H1 (cell line): ENCODE data around the gene HPD.
"Not testable (repeated sequence)": the region's sequence is repeated elsewhere in the genome, so short reads cannot be mapped to it uniquely, and the experiment has no call there.

Experiments
- BACH1 ChIP-seq: IDR thresholded peaks from 2 replicates; pipeline ENCODE4 v1.6.1; 2012; ENCODE audit warnings: low read length, improper control_type of control experiment
- BRCA1 ChIP-seq: IDR thresholded peaks from 2 replicates; pipeline ENCODE4 v1.6.1; 2012; ENCODE audit warnings: low read depth, low read length, improper control_type of control experiment
- CTCF ChIP-seq, 3 experiments: IDR thresholded peaks; 1 replicate in 2 of 3; 2 replicates in 1 of 3; pipeline versions ENCODE4 v1.5.1 to v1.6.1; 2011; ENCODE audit warnings: low read length in 3 of 3, mild to moderate bottlenecking in 3 of 3, inconsistent platforms in 2 of 3, low read depth in 1 of 3, moderate library complexity in 1 of 3; ENCODE audit not compliant: insufficient read depth in 1 of 3; ENCODE audit errors: control extremely low read depth in 1 of 3
- EZH2 ChIP-seq: fragments of 200-600 bp; sonication (generic); IDR thresholded peaks from 2 replicates; pipeline ENCODE4 v1.7.1; 2012; ENCODE audit warnings: low read depth, mild to moderate bottlenecking, moderate library complexity, low read length, inconsistent platforms; ENCODE audit not compliant: severe bottlenecking
- GTF2F1 ChIP-seq: IDR thresholded peaks from 2 replicates; pipeline ENCODE4 v1.6.1; 2012; ENCODE audit warnings: low read depth, low read length, improper control_type of control experiment, borderline replicate concordance
- JUND ChIP-seq: IDR thresholded peaks from 2 replicates; pipeline ENCODE4 v1.6.1; 2011; ENCODE audit warnings: mild to moderate bottlenecking, improper control_type of control experiment, low read length
- POLR2A ChIP-seq, 2 experiments: IDR thresholded peaks; 1 replicate in 1 of 2; 2 replicates in 1 of 2; pipeline ENCODE4 v1.6.1; 2011; ENCODE audit warnings: low read depth in 2 of 2, low read length in 2 of 2, mild to moderate bottlenecking in 2 of 2; ENCODE audit errors: control extremely low read depth in 1 of 2
- POLR2AphosphoS5 ChIP-seq: IDR thresholded peaks from 2 replicates; pipeline ENCODE4 v1.6.1; 2011; ENCODE audit warnings: low read depth, low read length
- RAD21 ChIP-seq, 2 experiments: IDR thresholded peaks in 1 of 2; conservative IDR thresholded peaks in 1 of 2; 2 replicates each; pipeline ENCODE4 v1.6.1; 2011; ENCODE audit warnings: low read depth in 2 of 2, low read length in 2 of 2, improper control_type of control experiment in 1 of 2, inconsistent platforms in 1 of 2, mild to moderate bottlenecking in 1 of 2, moderate library complexity in 1 of 2
- SIX5 ChIP-seq: IDR thresholded peaks from 2 replicates; pipeline ENCODE4 v1.6.1; 2011; ENCODE audit warnings: mild to moderate bottlenecking, low read depth, low read length
- SP1 ChIP-seq: IDR thresholded peaks from 2 replicates; pipeline ENCODE4 v1.6.1; 2011; ENCODE audit warnings: low read depth, low read length
- TF ChIP-seq, protein P1 (sequence below): IDR thresholded peaks from 2 replicates; pipeline ENCODE4 v1.6.1; 2011; ENCODE audit warnings: low read length, improper control_type of control experiment
- TF ChIP-seq, protein P2 (sequence below): IDR thresholded peaks from 2 replicates; pipeline ENCODE4 v1.6.1; 2012; ENCODE audit warnings: inconsistent platforms

DNA sequence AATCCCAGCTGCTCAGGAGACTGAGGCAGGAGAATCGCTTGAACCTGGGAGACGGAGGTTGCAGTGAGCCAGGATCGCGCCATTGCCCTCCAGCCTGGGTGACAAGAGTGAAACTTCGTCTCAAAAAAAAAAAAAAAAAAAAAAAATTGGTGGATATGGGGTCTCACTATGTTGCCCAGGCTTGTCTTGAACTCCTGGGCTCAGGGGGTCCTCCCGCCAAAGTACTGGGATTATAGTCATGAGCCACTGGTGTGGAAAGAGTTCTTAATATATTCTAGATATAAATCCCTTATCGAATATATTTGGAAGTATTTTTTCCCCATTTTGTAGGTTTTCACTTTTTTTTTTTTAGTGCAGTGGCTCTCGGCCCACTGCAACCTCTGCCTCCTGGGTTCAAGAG is 10.6 kb upstream of the HPD start:
- not testable (repeated sequence) for TF ChIP-seq CTCF (IDR thresholded peaks at IDR 0.05; ENCODE audit: control extremely low read depth in 1 of 3, insufficient read depth in 1 of 3, low read depth in 1 of 3, low read length in 3 of 3); RAD21 (IDR thresholded peaks at IDR 0.05 in 1 of 2, conservative IDR thresholded peaks at IDR 0.05 in 1 of 2; ENCODE audit: low read depth in 2 of 2, low read length in 2 of 2); POLR2A (IDR thresholded peaks at IDR 0.05; ENCODE audit: control extremely low read depth in 1 of 2, low read depth in 2 of 2, low read length in 2 of 2); BRCA1; SP1; GTF2F1; BACH1; POLR2AphosphoS5; SIX5; JUND; EZH2
- TF ChIP-seq, protein P1, sequence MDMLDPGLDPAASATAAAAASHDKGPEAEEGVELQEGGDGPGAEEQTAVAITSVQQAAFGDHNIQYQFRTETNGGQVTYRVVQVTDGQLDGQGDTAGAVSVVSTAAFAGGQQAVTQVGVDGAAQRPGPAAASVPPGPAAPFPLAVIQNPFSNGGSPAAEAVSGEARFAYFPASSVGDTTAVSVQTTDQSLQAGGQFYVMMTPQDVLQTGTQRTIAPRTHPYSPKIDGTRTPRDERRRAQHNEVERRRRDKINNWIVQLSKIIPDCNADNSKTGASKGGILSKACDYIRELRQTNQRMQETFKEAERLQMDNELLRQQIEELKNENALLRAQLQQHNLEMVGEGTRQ, result not testable (repeated sequence)
- TF ChIP-seq, protein P2, sequence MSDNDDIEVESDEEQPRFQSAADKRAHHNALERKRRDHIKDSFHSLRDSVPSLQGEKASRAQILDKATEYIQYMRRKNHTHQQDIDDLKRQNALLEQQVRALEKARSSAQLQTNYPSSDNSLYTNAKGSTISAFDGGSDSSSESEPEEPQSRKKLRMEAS, result not testable (repeated sequence)
